K562 (cell line): ENCODE results near the gene PCDHGB1. TPM values are rescaled to one million over a fixed set of nuclear protein-coding genes. Genes with fewer than 3 reads are reported as not detected.
A peak's percentile ranks its signal among the peaks of the same experiment; 100 is the strongest.
"Not testable (repeated sequence)": the region's sequence is repeated elsewhere in the genome, so short reads cannot be mapped to it uniquely, and the experiment has no call there.

ENCODE experiments used
- ATAC-seq: fragments of 200-7000 bp; cut with Tn5 transposase; 3 replicates; pipeline ENCODE4 v1.9.1; 2020; ENCODE audit warnings: moderate library complexity
- BruUV-seq: library from RNA; stranded (reverse); fragments of 400-500 nt; replicated peaks from 2 replicates; lab custom pipeline; 2021; lab: Mats Ljungman, UMichigan
- CTCF ChIA-PET: fragments of 300-600 bp; formaldehyde crosslinking; extraction: SDS; loops from one replicate; lab custom pipeline; 2021; ENCODE audit warnings: low intra/inter-chr PET ratio; lab: Yijun Ruan, JAX
- POLR2A ChIA-PET: fragments of 300-600, 350-650 bp; sonication (Branson Sonifier 250); formaldehyde crosslinking; extraction: SDS; loops from one replicate; lab custom pipeline; 2021; ENCODE audit warnings: antibody characterized with exemption, inconsistent platforms; lab: Yijun Ruan, JAX
- DNase-seq, 4 experiments: peaks; one replicate each; pipeline versions ENCODE4 v3.0.0 to v3.0.0-alpha.2; 2011 to 2018; ENCODE audit warnings: low spot score in 3 of 4, mixed read lengths in 3 of 4; ENCODE audit errors: extremely low read depth in 1 of 4
- FAIRE-seq: peaks from 2 replicates; lab custom pipeline; 2011; peaks lifted over from hg19 to GRCh38; lab: Jason Lieb, UNC
- H2AFZ ChIP-seq: 2 replicates; pipeline ENCODE4 v1.6.0; 2011; ENCODE audit warnings: low read depth, low read length, control low read depth, inconsistent platforms
- H3K27ac ChIP-seq: fragments of 200-600 bp; 3 replicates; pipeline ENCODE4 v1.8.0; 2011; ENCODE audit warnings: low read depth, mild to moderate bottlenecking, control low read depth, inconsistent platforms, low read length, moderate library complexity, mixed read lengths; ENCODE audit errors: extremely low read depth
- H3K27me3 ChIP-seq, 2 experiments: fragments of 300-600 bp in 1 of 2; 2 replicates in 1 of 2; 3 replicates in 1 of 2; pipeline versions ENCODE4 v1.6.0 to v1.8.0; 2011; ENCODE audit warnings: inconsistent platforms in 2 of 2, low read length in 2 of 2, mild to moderate bottlenecking in 1 of 2, mixed read lengths in 1 of 2, moderate library complexity in 1 of 2; ENCODE audit not compliant: control insufficient read depth in 2 of 2, insufficient read depth in 2 of 2
- H3K36me3 ChIP-seq: fragments of 300-600 bp; 3 replicates; pipeline ENCODE4 v1.8.0; 2011; ENCODE audit warnings: mild to moderate bottlenecking, low read length, inconsistent platforms; ENCODE audit not compliant: control insufficient read depth, insufficient read depth
- H3K4me1 ChIP-seq, 2 experiments: fragments of 200-600 bp in 1 of 2; replicated peaks in 1 of 2; 2 replicates in 1 of 2; 3 replicates in 1 of 2; pipeline versions ENCODE4 v1.5.1 to v1.8.0; 2011; ENCODE audit warnings: inconsistent platforms in 2 of 2, low read length in 2 of 2, mild to moderate bottlenecking in 1 of 2, mixed read lengths in 1 of 2, moderate library complexity in 1 of 2; ENCODE audit not compliant: control insufficient read depth in 2 of 2, insufficient read depth in 2 of 2
- H3K4me2 ChIP-seq: 2 replicates; pipeline ENCODE4 v1.6.1; 2011; ENCODE audit warnings: low read length, control low read depth, inconsistent platforms, mixed read lengths; ENCODE audit not compliant: insufficient read depth
- H3K4me3 ChIP-seq: fragments of 200-600 bp; sonication (generic), shearing (Covaris generic); 2 replicates; pipeline ENCODE4 v1.5.1; 2016; ENCODE audit warnings: control low read depth, inconsistent platforms
- H3K79me2 ChIP-seq: fragments of 200-600 bp; 3 replicates; pipeline ENCODE4 v1.8.0; 2011; ENCODE audit warnings: low read length, inconsistent platforms; ENCODE audit not compliant: control insufficient read depth, insufficient read depth
- H3K9ac ChIP-seq, 2 experiments: 2 replicates each; pipeline versions ENCODE4 v1.6.0 to v1.6.1; 2011; ENCODE audit warnings: low read depth in 2 of 2, low read length in 2 of 2, control low read depth in 1 of 2, inconsistent platforms in 1 of 2, mild to moderate bottlenecking in 1 of 2, mixed read lengths in 1 of 2; ENCODE audit not compliant: insufficient read depth in 1 of 2
- H3K9me1 ChIP-seq: one replicate; pipeline ENCODE4 v1.6.0; 2011; ENCODE audit warnings: inconsistent platforms, mild to moderate bottlenecking, low read length, moderate library complexity; ENCODE audit not compliant: control insufficient read depth, insufficient read depth
- H3K9me3 ChIP-seq: replicated peaks from 2 replicates; pipeline ENCODE4 v1.5.1; 2011; ENCODE audit warnings: low read depth, low read length, inconsistent platforms; ENCODE audit not compliant: control insufficient read depth, insufficient read depth
- H4K20me1 ChIP-seq: replicated peaks from 2 replicates; pipeline ENCODE4 v1.6.1; 2011; ENCODE audit warnings: low read length, inconsistent platforms, mixed read lengths; ENCODE audit not compliant: control insufficient read depth, insufficient read depth
- WGBS: fragments of 100-300 bp; shearing (Covaris generic); methylation state at CpG from one replicate; pipeline ENCODE4 v1.1.6; 2016; ENCODE audit warnings: low coverage, mixed read lengths; ENCODE audit not compliant: insufficient coverage; ENCODE audit errors: missing lambda C conversion rate; 5-methylcytosine and 5-hydroxymethylcytosine counted together
- in situ Hi-C: fragments of 300-500 bp; cut with MboI; formaldehyde crosslinking; loops from 4 replicates; pipeline ENCODE4 v1.15.0; 2018; ENCODE audit warnings: inconsistent platforms, mixed read lengths
- intact Hi-C: fragments of 100-400 bp; cut with micrococcal nuclease; formaldehyde crosslinking; loops from 2 replicates; pipeline ENCODE4 v1.14.2; 2022
- polyA plus RNA-seq, 8 experiments: library from polyadenylated mRNA; depleted of rRNA in 4 of 8; stranded (reverse) in 5 of 8; unstranded in 3 of 8; fragments of >200 nt; fragmentation: Nextera tagmentation in 2 of 8; fragmentation: Illumina TruSeq in 1 of 8; extraction: Ambion mirVana in 2 of 8; extraction: Trizol in 1 of 8; gene quantifications; 2 replicates each; pipeline versions ENCODE4 v1.2.1 to v1.2.3, GENCODE V29; 2011 to 2014; ENCODE audit warnings: inconsistent platforms in 1 of 8, missing spikeins in 1 of 8
- total RNA-seq, 7 experiments: library from RNA; depleted of rRNA in 6 of 7; stranded (reverse); fragments of >200 nt in 6 of 7; fragmentation: Illumina TruSeq in 2 of 7; extraction: Trizol in 2 of 7; gene quantifications; 2 replicates each; pipeline versions ENCODE4 v1.2.1 to v1.2.3, GENCODE V29; 2011 to 2021; ENCODE audit warnings: low replicate concordance in 1 of 7
- TF ChIP-seq, protein P1 (sequence below), 3 experiments: IDR thresholded peaks in 2 of 3; conservative IDR thresholded peaks in 1 of 3; 2 replicates each; pipeline ENCODE4 v1.5.1; 2011 to 2012; ENCODE audit warnings: low read length in 3 of 3, mild to moderate bottlenecking in 3 of 3, control low read depth in 2 of 3, improper control_type of control experiment in 1 of 3, inconsistent platforms in 1 of 3, low read depth in 1 of 3, mixed read lengths in 1 of 3, moderate library complexity in 1 of 3; ENCODE audit not compliant: insufficient read depth in 2 of 3
- TF ChIP-seq, protein P2 (sequence below): IDR thresholded peaks from 2 replicates; pipeline ENCODE4 v1.6.1; 2011; ENCODE audit warnings: borderline replicate concordance, low read depth, mild to moderate bottlenecking, moderate library complexity, low read length; ENCODE audit not compliant: insufficient read depth, poor library complexity, severe bottlenecking
- TF ChIP-seq, protein P3 (sequence below): fragments of 450-650 bp; IDR thresholded peaks from 2 replicates; pipeline ENCODE4 v1.6.1; 2016

PCDHGB1 gene
- total and polyA plus RNA-seq, 9 of the 15 experiments (the other 6 are each of a cell fraction or from before 2014, with no cell fraction given) = 0.06 to 0.20 (median 0.07) TPM; not detected in 2

DNA sequence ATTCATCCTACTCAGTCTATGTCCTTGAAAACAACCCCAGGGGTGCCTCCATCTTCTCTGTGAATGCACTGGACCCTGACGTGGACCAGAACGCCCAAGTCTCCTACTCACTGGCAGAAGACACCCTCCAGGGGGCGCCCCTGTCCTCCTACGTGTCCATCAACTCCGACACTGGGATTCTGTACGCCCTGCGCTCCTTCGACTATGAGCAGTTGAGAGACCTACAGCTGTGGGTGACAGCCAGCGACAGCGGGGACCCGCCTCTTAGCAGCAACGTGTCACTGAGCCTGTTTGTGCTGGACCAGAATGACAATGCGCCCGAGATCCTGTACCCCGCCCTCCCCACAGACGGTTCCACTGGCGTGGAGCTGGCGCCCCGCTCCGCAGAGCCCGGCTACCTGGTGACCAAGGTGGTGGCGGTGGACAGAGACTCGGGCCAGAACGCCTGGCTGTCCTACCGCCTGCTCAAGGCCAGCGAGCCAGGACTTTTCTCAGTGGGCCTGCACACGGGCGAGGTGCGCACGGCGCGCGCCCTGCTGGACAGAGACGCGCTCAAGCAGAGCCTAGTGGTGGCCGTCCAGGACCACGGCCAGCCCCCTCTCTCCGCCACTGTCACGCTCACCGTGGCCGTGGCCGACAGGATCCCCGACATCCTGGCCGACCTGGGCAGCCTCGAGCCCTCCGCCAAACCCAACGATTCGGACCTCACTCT is 25.7 kb downstream of the PCDHGB1 start:
- ATAC-seq (peak; percentile 72; the same call in 2 of the 3 replicates), DNase-seq (peak in 1 of 4 experiments; percentile 30)
- H3K4me2 ChIP-seq, H4K20me1 ChIP-seq, in situ Hi-C loops, BruUV-seq, H3K9me3 ChIP-seq, intact Hi-C loops, H3K4me3 ChIP-seq, H3K4me1 ChIP-seq, H3K9ac ChIP-seq, FAIRE-seq, H3K9me1 ChIP-seq, H3K79me2 ChIP-seq, H2AFZ ChIP-seq, H3K36me3 ChIP-seq, CTCF ChIA-PET, H3K27ac ChIP-seq, POLR2A ChIA-PET: not testable (repeated sequence)
- 28% methylated on average over 23 of the region's 48 CpGs for WGBS
- TF ChIP-seq, protein P1, sequence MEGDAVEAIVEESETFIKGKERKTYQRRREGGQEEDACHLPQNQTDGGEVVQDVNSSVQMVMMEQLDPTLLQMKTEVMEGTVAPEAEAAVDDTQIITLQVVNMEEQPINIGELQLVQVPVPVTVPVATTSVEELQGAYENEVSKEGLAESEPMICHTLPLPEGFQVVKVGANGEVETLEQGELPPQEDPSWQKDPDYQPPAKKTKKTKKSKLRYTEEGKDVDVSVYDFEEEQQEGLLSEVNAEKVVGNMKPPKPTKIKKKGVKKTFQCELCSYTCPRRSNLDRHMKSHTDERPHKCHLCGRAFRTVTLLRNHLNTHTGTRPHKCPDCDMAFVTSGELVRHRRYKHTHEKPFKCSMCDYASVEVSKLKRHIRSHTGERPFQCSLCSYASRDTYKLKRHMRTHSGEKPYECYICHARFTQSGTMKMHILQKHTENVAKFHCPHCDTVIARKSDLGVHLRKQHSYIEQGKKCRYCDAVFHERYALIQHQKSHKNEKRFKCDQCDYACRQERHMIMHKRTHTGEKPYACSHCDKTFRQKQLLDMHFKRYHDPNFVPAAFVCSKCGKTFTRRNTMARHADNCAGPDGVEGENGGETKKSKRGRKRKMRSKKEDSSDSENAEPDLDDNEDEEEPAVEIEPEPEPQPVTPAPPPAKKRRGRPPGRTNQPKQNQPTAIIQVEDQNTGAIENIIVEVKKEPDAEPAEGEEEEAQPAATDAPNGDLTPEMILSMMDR (IDR thresholded peaks at IDR 0.05 in 2 of 3, conservative IDR thresholded peaks at IDR 0.05 in 1 of 3; ENCODE audit: insufficient read depth in 2 of 3, low read depth in 1 of 3, low read length in 3 of 3) = peak; percentile 8 to 37 (median 35); a peak in 3 of 6 replicates
- TF ChIP-seq, protein P2, sequence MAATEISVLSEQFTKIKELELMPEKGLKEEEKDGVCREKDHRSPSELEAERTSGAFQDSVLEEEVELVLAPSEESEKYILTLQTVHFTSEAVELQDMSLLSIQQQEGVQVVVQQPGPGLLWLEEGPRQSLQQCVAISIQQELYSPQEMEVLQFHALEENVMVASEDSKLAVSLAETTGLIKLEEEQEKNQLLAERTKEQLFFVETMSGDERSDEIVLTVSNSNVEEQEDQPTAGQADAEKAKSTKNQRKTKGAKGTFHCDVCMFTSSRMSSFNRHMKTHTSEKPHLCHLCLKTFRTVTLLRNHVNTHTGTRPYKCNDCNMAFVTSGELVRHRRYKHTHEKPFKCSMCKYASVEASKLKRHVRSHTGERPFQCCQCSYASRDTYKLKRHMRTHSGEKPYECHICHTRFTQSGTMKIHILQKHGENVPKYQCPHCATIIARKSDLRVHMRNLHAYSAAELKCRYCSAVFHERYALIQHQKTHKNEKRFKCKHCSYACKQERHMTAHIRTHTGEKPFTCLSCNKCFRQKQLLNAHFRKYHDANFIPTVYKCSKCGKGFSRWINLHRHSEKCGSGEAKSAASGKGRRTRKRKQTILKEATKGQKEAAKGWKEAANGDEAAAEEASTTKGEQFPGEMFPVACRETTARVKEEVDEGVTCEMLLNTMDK = peak; percentile 40
- TF ChIP-seq, protein P3, sequence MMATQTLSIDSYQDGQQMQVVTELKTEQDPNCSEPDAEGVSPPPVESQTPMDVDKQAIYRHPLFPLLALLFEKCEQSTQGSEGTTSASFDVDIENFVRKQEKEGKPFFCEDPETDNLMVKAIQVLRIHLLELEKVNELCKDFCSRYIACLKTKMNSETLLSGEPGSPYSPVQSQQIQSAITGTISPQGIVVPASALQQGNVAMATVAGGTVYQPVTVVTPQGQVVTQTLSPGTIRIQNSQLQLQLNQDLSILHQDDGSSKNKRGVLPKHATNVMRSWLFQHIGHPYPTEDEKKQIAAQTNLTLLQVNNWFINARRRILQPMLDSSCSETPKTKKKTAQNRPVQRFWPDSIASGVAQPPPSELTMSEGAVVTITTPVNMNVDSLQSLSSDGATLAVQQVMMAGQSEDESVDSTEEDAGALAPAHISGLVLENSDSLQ = peak; percentile 55
- H3K27me3 ChIP-seq = peaks cover 4 to 32% of the 10 kb centered on the region in 2 experiments; a peak in 4 of 5 replicates
